Activated CD8-positive, alpha-beta memory T cell treated with anti-CD3 and anti-CD28 coated beads, Interleukin-2, amount 10 ng/mL, durations not matched to agents 7 days and 5 days (primary cell): Measurements from ENCODE around the gene PLK5. TPM values are rescaled to one million over a fixed set of nuclear protein-coding genes. Genes with fewer than 3 reads are reported as not detected.
"Not testable (repeated sequence)": the region's sequence is repeated elsewhere in the genome, so short reads cannot be mapped to it uniquely, and the experiment has no call there.

ENCODE experiments used
- ATAC-seq: fragments of 150-1000 bp; cut with Tn5 transposase; one replicate; pipeline ENCODE4 v1.10.0; 2021; ENCODE audit warnings: moderate library complexity
- CTCF ChIA-PET: fragments of 350-600 bp; sonication (Branson Sonifier 250); formaldehyde crosslinking; loops from one replicate; lab custom pipeline; 2021; ENCODE audit warnings: antibody characterized with exemption; lab: Charles Lee
- DNase-seq: peaks from one replicate; pipeline ENCODE4 v3.0.0-alpha.2; 2020
- H3K27ac Mint-ChIP-seq: one replicate; pipeline ENCODE4 v1.8.0; 2021; ENCODE audit warnings: mild to moderate bottlenecking, mixed read lengths
- H3K27me3 Mint-ChIP-seq: one replicate; pipeline ENCODE4 v1.8.0; 2021; ENCODE audit warnings: mixed read lengths
- H3K36me3 Mint-ChIP-seq: one replicate; pipeline ENCODE4 v1.8.0; 2021; ENCODE audit warnings: mild to moderate bottlenecking, mixed read lengths
- H3K4me1 Mint-ChIP-seq: one replicate; pipeline ENCODE4 v1.8.0; 2021; ENCODE audit warnings: mixed read lengths
- H3K4me3 Mint-ChIP-seq: one replicate; pipeline ENCODE4 v1.8.0; 2021; ENCODE audit warnings: mild to moderate bottlenecking, moderate library complexity, mixed read lengths
- H3K9me3 Mint-ChIP-seq: one replicate; pipeline ENCODE4 v1.8.0; 2022; ENCODE audit warnings: low read depth, mixed read lengths
- total RNA-seq, 2 experiments: library from RNA; stranded (reverse); gene quantifications; one replicate each; pipeline ENCODE4 v1.2.3, GENCODE V29; 2021

Gene PLK5
- total RNA-seq, 2 experiments from 2014 or later: not detected

DNA sequence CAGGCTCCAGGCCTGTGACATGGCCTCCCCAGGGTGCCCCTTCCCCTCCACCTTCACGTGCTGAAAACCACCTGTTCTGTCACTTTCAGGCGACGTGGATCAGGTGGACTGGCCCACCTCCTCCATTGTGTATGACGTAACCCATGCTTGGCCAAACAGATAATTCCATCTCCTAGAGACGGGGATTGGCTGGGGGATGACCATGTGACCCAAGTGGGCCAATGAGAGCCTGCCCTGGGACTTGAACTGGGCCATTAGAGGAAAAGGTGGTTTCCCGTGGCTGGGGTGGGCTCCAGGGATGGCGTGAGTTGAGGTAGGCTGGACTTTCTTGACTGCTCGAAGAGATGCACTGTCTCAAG is 7.5 kb upstream of the PLK5 start:
- CTCF ChIA-PET: no interaction called here

DNA sequence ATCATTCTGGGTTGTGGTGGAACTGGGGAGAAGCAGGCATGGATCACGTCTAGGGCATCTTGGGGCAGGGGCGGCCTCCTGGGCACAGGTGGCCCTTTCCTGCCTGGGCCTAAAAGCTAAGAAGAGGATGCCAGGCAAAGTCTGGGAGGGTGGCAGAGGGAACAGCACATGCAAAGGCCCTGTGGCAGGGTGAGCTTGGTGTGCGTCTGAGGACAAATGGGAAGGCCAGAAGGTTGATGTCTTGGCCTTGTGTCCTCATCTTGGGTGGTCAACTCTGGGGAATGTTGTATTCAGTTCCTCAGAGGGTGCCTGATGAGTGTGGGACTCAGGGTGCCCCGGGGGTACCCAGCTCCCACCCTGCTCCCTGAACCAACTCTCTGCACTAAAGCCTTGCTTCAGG is 5.4 kb upstream of the PLK5 start:
- no peaks in the 10 kb centered on the region for H3K4me1 Mint-ChIP-seq
- CTCF ChIA-PET: no interaction called here
- no peaks in the 10 kb centered on the region for H3K9me3 Mint-ChIP-seq
- ATAC-seq (no peak), DNase-seq (no peak)
- no peak overlapping the region for H3K27ac Mint-ChIP-seq
- H3K27me3 Mint-ChIP-seq: peaks cover 9% of the 10 kb centered on the region
- H3K4me3 Mint-ChIP-seq: no peak overlapping the region
- no peaks in the 10 kb centered on the region for H3K36me3 Mint-ChIP-seq

More for the DNA sequence above, 7.5 kb upstream of the PLK5 start:
- H3K36me3 Mint-ChIP-seq: no peaks in the 10 kb centered on the region
- H3K4me1 Mint-ChIP-seq: peaks cover 2% of the 10 kb centered on the region
- DNase-seq (no peak), ATAC-seq (no peak)
- no peak overlapping the region for H3K4me3 Mint-ChIP-seq
- H3K9me3 Mint-ChIP-seq: no peaks in the 10 kb centered on the region
- no peak overlapping the region for H3K27ac Mint-ChIP-seq
- H3K27me3 Mint-ChIP-seq: peaks cover 5% of the 10 kb centered on the region

DNA sequence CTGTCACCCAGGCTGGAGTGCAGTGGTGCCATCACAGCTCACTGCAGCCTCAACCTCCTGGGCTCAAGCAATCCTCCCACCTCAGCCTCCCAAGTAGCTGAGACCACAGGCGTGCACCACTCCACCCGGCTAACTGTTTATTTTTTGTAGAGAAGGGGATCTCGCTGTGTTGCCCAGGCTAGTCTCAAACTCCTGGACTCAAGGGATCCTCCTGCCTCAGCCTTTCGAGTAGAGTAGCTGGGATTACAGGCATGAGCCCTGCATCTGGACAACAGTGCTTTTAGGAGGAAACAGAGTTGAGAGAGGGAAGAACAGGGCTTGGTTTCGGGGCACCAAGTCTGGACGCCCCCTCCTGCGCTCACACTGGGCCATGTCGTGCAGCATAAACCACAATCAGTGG is 4.1 kb upstream of the PLK5 start:
- not testable (repeated sequence) for H3K9me3 Mint-ChIP-seq, H3K27ac Mint-ChIP-seq, H3K36me3 Mint-ChIP-seq, ATAC-seq, H3K4me1 Mint-ChIP-seq, DNase-seq, H3K4me3 Mint-ChIP-seq
- CTCF ChIA-PET: interaction anchor here (0.8 kb wide), 1 partner anchor 26 kb away, joined by 3 read pairs; no protein-coding TSS in a partner anchor
- H3K27me3 Mint-ChIP-seq: peaks cover 16% of the 10 kb centered on the region

DNA sequence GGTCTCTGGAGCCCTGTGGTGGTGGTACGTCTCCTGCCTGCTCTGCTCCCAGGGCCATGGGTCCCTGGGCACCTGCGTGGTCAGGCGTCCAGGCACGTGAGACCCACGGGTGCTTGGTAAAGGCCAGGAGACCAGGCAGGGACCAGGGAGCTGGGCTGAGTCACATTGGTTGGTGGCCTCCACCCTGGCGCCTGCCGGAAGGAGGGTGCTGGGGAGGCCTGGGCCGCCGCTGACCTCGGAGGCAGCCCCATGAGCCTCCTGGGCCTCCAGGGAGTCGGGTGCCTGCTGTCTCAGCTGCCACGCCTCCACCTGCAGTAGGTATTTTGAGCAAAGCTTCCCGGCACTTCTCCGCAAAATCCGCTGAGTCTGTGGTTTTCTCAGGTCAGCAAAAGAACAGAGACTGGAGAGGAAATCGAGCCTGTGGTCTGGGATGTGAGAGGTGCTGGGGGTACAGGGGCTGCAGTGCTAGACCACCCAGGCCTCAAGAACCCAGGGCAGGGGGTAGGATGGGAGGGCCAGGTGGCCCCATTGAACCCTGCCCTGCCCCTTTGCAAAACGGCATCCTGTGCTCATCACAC is 3.6 kb upstream of the PLK5 start:
- no peak for DNase-seq
- Mint-ChIP-seq H3K4me1 (peaks cover 4% of the 10 kb centered on the region), H3K9me3 (no peaks in the 10 kb centered on the region), H3K27ac (no peak overlapping the region), H3K36me3 (no peaks in the 10 kb centered on the region), H3K27me3 (peaks cover 19% of the 10 kb centered on the region), H3K4me3 (no peak overlapping the region)
- no peak for ATAC-seq
- CTCF ChIA-PET: interaction anchor here (0.8 kb wide), 1 partner anchor 26 kb away, joined by 3 read pairs; no protein-coding TSS in a partner anchor

DNA sequence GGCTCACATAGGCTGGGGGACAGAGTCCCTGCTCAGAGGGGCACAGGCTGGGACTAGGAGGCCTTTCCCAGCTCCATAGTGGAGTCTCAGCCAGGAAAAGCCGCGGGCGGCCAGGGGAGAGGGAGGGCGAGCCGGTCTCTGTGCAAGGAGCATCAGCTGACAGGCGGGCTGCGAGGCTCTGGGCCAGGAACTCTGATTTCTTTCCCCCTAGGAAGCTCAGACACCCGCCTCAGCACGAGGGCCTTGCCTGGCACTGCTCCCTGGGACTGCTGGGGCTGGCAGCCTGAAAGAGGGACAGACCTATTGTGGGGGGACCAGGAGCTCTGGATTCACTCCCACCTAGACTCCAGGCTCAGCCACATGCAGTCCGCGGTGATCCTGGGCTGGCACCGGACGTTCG is 2.2 kb upstream of the PLK5 start:
- H3K9me3 Mint-ChIP-seq: no peaks in the 10 kb centered on the region
- H3K4me1 Mint-ChIP-seq: peaks cover 4% of the 10 kb centered on the region
- peaks cover 24% of the 10 kb centered on the region for H3K27me3 Mint-ChIP-seq
- no peak overlapping the region for H3K4me3 Mint-ChIP-seq
- ATAC-seq: no peak
- no peak overlapping the region for H3K27ac Mint-ChIP-seq
- CTCF ChIA-PET: no interaction called here
- no peak for DNase-seq
- no peaks in the 10 kb centered on the region for H3K36me3 Mint-ChIP-seq

DNA sequence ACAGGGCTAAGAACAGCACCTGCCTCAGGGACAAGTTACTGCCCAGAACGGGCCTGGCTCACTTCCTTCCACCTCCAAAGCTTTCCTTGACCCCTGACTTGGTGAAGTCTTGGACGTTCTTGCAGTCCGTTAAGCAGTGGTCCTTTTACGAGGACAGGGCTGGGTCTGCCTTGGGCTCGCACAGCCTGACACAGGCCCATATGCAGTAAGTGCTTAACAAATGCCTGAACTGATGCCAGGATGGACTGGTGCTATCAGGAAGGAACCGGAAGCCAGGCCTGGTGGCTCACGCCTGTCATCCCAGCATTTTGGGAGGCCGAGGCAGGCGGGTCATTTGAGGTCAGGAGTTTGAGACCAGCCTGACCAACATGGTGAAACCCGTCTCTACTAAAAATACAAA is 1.8 kb upstream of the PLK5 start:
- Mint-ChIP-seq H3K4me3 (no peak overlapping the region), H3K4me1 (peaks cover 4% of the 10 kb centered on the region), H3K27ac (no peak overlapping the region), H3K36me3 (no peaks in the 10 kb centered on the region), H3K27me3 (peaks cover 24% of the 10 kb centered on the region), H3K9me3 (no peaks in the 10 kb centered on the region)
- CTCF ChIA-PET: interaction anchor here (0.6 kb wide), 1 partner anchor 10 kb away, joined by 3 read pairs; no protein-coding TSS in a partner anchor
- DNase-seq: no peak
- no peak for ATAC-seq

DNA sequence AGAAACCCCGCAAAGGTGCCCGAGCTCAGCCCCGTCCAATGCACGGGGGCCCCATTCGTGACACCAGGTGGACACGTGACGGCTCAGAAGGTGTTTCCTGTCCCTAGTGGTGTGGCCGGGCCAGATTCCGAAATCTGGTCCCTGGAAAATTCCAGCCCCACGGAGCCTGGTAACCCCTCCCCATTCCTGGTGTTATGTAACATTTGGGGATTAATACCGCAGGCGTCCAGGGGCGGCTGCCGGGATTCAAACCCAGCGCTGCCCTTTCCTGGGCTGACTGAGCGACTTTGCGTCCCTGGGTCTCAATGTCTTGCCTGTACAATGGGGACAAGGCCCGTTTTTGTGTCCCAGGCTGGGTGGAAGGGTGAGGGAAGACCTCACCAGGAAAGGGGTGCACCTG is 1.0 kb upstream of the PLK5 start:
- no peak for DNase-seq
- ATAC-seq: no peak
- no peaks in the 10 kb centered on the region for H3K36me3 Mint-ChIP-seq
- H3K4me3 Mint-ChIP-seq: no peak overlapping the region
- no peak overlapping the region for H3K27ac Mint-ChIP-seq
- H3K4me1 Mint-ChIP-seq: peaks cover 4% of the 10 kb centered on the region
- peaks cover 24% of the 10 kb centered on the region for H3K27me3 Mint-ChIP-seq
- CTCF ChIA-PET: interaction anchor here (1.0 kb wide), 1 partner anchor 24 kb away, joined by 4 read pairs; no protein-coding TSS in a partner anchor
- no peaks in the 10 kb centered on the region for H3K9me3 Mint-ChIP-seq

DNA sequence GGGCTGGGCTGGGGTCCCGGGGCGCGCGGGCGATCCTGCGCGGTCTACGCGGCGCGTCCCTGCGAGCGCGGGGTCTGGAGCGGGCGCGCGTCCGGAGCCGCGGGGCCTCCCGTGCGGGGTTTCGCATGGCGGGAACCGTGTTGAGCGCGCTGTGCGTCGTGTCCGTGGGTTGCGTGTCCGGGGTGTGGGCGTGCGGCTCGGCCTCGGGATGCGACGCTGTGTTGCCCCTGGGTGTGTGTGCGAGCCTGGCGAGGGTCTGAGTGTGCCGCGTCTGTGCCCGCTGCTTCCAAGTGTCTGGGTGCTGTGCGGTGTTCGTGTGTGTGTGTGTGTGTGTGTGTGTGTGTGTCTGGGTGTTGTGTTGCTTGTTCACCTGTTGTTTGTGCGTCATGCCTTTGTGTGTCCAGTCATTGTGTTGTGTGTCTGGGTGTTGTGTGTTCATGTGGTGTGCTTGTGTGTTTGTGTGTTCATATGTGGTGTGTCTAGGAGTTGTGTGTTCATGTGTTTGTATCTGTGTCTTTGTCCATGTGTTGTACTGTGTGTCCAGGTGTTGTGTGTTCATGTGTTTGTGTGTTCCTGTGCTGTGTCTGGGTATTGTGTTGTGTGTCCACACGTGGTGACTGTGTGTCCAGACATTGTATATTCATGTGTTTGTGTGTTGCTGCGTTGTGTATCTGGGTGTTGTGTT is 552 bp downstream of the PLK5 start:
- DNase-seq (no peak), ATAC-seq (no peak)
- Mint-ChIP-seq H3K9me3 (no peaks in the 10 kb centered on the region), H3K4me3 (no peak overlapping the region), H3K4me1 (peaks cover 4% of the 10 kb centered on the region), H3K36me3 (no peaks in the 10 kb centered on the region), H3K27ac (no peak overlapping the region), H3K27me3 (peaks cover 24% of the 10 kb centered on the region)
- CTCF ChIA-PET: interaction anchor here (0.6 kb wide), 1 partner anchor 700 kb away, joined by 3 read pairs; no protein-coding TSS in a partner anchor

DNA sequence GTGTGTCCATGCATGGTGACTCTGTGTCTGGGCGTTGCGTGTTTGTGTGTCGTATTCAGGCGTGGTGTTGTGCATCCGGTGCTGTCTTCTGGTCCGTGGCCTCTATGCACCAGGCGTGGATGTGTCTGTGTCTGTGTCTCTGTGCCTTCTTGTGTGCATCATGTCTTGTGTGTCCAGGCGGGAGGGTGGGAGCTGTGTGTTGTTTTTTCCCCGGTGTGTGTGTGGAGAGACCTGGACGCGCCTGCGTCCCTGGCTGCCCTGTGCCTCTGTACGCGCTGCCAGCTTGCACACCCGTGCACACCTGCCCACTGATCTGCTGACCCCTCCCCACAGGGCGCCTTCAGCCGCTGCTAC is 1.1 kb downstream of the PLK5 start:
- Mint-ChIP-seq H3K9me3 (no peaks in the 10 kb centered on the region), H3K36me3 (no peaks in the 10 kb centered on the region), H3K27ac (no peak overlapping the region), H3K27me3 (peaks cover 24% of the 10 kb centered on the region), H3K4me1 (peaks cover 4% of the 10 kb centered on the region), H3K4me3 (no peak overlapping the region)
- CTCF ChIA-PET: no interaction called here
- ATAC-seq: no peak
- no peak for DNase-seq

DNA sequence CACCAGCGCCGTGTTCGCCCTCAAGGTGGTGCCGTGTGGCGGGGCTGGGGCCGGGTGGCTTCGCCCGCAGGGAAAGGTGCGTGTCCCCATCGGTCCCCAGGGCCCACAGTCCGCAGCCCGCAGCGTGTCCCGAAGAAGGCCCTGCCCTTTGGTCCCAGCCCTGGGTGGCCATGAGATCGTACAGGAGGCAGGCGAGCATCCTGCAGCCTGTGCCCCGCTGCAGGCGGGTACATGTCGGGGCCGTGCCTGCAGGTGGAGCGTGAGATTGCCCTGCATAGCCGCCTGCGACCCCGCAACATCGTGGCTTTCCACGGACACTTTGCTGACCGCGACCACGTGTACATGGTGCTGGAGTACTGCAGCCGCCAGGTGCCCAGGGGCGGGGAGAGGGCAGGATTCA is 1.5 kb downstream of the PLK5 start:
- no peak for ATAC-seq
- Mint-ChIP-seq H3K27ac (no peak overlapping the region), H3K36me3 (no peaks in the 10 kb centered on the region), H3K27me3 (peaks cover 24% of the 10 kb centered on the region), H3K4me3 (no peak overlapping the region), H3K9me3 (no peaks in the 10 kb centered on the region), H3K4me1 (peaks cover 4% of the 10 kb centered on the region)
- no peak for DNase-seq
- CTCF ChIA-PET: no interaction called here

DNA sequence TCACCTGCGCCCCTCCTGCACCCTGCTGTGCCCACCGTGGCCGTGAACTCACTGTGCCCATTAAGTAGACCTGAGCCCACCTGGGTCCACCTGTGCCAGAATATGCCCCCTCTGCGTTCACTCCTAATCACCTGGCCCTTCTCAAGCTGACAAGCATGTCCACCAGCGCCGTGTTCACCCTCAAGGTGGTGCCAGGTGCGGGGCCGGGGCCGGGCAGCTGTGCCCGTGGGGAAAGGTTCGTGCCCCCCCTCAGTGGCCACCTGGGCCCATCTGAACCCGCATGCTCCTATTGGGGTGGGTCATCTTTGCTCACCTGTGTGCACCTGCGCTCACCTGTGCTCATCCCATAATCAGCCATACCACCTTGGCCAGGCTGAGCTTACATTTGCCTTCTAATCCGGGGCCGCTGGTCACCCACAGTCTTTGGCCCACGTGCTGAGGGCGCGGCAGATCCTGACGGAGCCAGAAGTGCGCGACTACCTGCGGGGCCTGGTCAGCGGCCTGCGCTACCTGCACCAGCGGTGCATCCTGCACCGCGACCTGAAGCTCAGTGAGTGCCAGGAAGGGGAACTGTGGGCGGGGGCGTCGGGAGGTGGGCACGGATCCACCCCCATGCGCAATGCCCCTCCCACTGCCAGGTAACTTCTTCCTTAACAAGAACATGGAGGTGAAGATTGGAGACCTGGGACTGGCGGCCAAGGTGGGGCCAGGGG is 2.3 kb downstream of the PLK5 start:
- ATAC-seq (no peak), DNase-seq (no peak)
- no peak overlapping the region for H3K4me3 Mint-ChIP-seq
- H3K27ac Mint-ChIP-seq: no peak overlapping the region
- no peaks in the 10 kb centered on the region for H3K36me3 Mint-ChIP-seq
- CTCF ChIA-PET: interaction anchor here (0.6 kb wide), 1 partner anchor 614 kb away, joined by 3 read pairs; no protein-coding TSS in a partner anchor
- peaks cover 4% of the 10 kb centered on the region for H3K4me1 Mint-ChIP-seq
- H3K27me3 Mint-ChIP-seq: peaks cover 24% of the 10 kb centered on the region
- no peaks in the 10 kb centered on the region for H3K9me3 Mint-ChIP-seq

DNA sequence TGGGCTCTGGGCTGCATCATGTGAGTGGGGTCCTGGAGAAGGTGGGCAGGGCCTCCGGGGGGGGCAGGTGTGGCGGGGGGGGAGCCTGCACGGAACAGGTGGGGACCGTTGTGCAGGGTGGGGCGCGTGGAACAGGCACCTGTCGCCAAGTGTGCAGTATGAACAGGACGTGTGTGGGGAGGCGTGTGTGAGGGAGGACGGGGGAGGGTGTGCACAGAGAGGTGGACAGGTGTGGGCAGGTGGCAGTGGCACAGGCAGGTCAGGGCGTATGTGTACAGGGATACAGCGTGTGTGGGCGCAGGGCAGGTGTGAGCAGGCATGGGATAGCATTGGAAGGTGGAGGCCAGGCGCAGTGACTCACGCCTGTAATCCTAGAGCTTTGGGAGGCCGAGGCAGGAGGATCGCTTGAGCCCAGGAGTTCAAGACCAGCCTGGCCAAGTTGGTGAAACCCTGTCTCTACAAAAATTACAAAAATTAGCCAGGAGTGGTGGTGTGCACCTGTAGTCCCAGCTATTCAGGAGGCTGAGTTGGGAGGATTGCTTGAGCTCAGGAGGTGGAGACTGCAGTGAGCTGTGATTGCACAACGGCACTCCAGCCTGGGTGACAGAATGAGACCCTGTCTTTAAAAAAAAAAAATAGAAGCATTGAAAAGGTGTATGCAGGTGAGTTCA is 3.2 kb downstream of the PLK5 start:
- H3K36me3 Mint-ChIP-seq: no peaks in the 10 kb centered on the region
- peaks cover 4% of the 10 kb centered on the region for H3K4me1 Mint-ChIP-seq
- DNase-seq (no peak), ATAC-seq (no peak)
- no peaks in the 10 kb centered on the region for H3K9me3 Mint-ChIP-seq
- no peak overlapping the region for H3K27ac Mint-ChIP-seq
- peaks cover 21% of the 10 kb centered on the region for H3K27me3 Mint-ChIP-seq
- H3K4me3 Mint-ChIP-seq: no peak overlapping the region
- CTCF ChIA-PET: interaction anchor here (0.9 kb wide), 1 partner anchor 19 kb away, joined by 4 read pairs; no protein-coding TSS in a partner anchor

DNA sequence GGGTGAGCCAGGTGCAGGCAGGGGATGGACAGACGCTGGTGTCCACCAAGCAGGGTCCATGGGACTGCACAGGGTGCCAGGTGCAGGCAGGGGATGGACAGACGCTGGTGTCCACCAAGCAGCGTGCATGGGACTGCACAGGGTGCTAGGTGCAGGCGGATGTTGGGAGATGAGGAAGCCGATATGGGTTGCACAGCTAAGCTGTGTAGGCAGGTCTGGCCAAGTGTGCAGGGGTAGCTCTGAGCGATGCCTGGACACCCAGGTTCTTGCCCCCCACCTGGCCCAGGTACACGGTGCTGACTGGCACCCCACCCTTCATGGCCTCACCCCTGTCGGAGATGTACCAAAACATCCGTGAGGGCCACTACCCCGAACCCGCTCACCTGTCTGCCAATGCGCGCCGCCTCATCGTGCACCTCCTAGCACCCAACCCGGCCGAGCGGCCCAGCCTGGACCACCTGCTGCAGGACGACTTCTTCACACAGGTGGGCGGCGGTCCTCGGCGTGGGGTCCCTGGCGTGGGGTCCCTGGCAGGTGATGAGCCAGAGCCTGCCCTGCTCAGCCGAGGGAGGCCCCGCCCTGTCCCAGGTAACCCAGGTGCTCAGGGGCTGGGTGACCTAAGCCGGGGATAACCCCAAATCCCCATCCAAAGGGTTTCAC is 3.9 kb downstream of the PLK5 start:
- no peak overlapping the region for H3K4me3 Mint-ChIP-seq
- ATAC-seq (no peak), DNase-seq (no peak)
- H3K9me3 Mint-ChIP-seq: no peaks in the 10 kb centered on the region
- peaks cover 4% of the 10 kb centered on the region for H3K4me1 Mint-ChIP-seq
- CTCF ChIA-PET: interaction anchor here (0.9 kb wide), 1 partner anchor 18 kb away, joined by 4 read pairs; no protein-coding TSS in a partner anchor
- no peaks in the 10 kb centered on the region for H3K36me3 Mint-ChIP-seq
- peaks cover 21% of the 10 kb centered on the region for H3K27me3 Mint-ChIP-seq
- no peak overlapping the region for H3K27ac Mint-ChIP-seq
